GM12878 (cell line): Measurements from ENCODE around the gene TAPT1.

Experiments
- ATF3 ChIP-seq: IDR thresholded peaks from 2 replicates; pipeline ENCODE4 v1.6.1; 2011; ENCODE audit warnings: low read depth, mild to moderate bottlenecking, low read length, moderate library complexity, borderline replicate concordance; ENCODE audit errors: extremely low read depth
- BCLAF1 ChIP-seq: fragments of 450-650 bp; IDR thresholded peaks from 2 replicates; pipeline ENCODE4 v1.6.1; 2017; ENCODE audit warnings: antibody characterized with exemption, mild to moderate bottlenecking, moderate library complexity
- CBFB ChIP-seq: IDR thresholded peaks from 2 replicates; pipeline ENCODE4 v1.6.1; 2016; ENCODE audit warnings: antibody characterized with exemption, low read depth
- EP300 ChIP-seq, 2 experiments: fragments of 150-350 bp in 1 of 2; IDR thresholded peaks; 2 replicates each; pipeline ENCODE4 v1.6.1; 2011 to 2012; ENCODE audit warnings: low read depth in 2 of 2, low read length in 2 of 2, borderline replicate concordance in 1 of 2, improper control_type of control experiment in 1 of 2, inconsistent platforms in 1 of 2; ENCODE audit not compliant: control insufficient read depth in 1 of 2
- HDAC2 ChIP-seq: fragments of 200-600 bp; sonication (generic); IDR thresholded peaks from 2 replicates; pipeline ENCODE4 v1.6.1; 2017
- NRF1 ChIP-seq: conservative IDR thresholded peaks from 2 replicates; pipeline ENCODE4 v1.6.1; 2011; ENCODE audit warnings: mild to moderate bottlenecking, low read depth, low read length, improper control_type of control experiment
- POLR2A ChIP-seq: IDR thresholded peaks from 2 replicates; pipeline ENCODE4 v1.6.1; 2011; ENCODE audit warnings: low read depth, mild to moderate bottlenecking, low read length
- RCOR1 ChIP-seq: conservative IDR thresholded peaks from 2 replicates; pipeline ENCODE4 v1.6.1; 2012; ENCODE audit warnings: low read depth, low read length, improper control_type of control experiment
- REST ChIP-seq: IDR thresholded peaks from 2 replicates; pipeline ENCODE4 v1.6.1; 2012; ENCODE audit warnings: mild to moderate bottlenecking, low read depth, low read length
- ZNF24 ChIP-seq: fragments of 450-650 bp; IDR thresholded peaks from 2 replicates; pipeline ENCODE4 v1.6.1; 2017; ENCODE audit warnings: antibody characterized with exemption, mild to moderate bottlenecking
- TF ChIP-seq, protein P1 (sequence below): IDR thresholded peaks from 2 replicates; pipeline ENCODE4 v1.6.1; 2012; ENCODE audit warnings: low read depth, low read length, improper control_type of control experiment

GRCh38 chr4:16231570-16232245 is 5.4 kb upstream of the TAPT1 start:
- no peak for TF ChIP-seq EP300 (IDR thresholded peaks at IDR 0.05; ENCODE audit: borderline replicate concordance in 1 of 2, control insufficient read depth in 1 of 2, low read depth in 2 of 2, low read length in 2 of 2)
- TF ChIP-seq REST = no peak
- no peak for TF ChIP-seq ZNF24
- no peak for TF ChIP-seq NRF1
- TF ChIP-seq POLR2A = no peak
- TF ChIP-seq, protein P1, sequence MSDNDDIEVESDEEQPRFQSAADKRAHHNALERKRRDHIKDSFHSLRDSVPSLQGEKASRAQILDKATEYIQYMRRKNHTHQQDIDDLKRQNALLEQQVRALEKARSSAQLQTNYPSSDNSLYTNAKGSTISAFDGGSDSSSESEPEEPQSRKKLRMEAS = no peak
- TF ChIP-seq BCLAF1 = no peak
- TF ChIP-seq ATF3 = no peak
- TF ChIP-seq HDAC2 = no peak
- TF ChIP-seq CBFB = no peak
- TF ChIP-seq RCOR1 = no peak
